Testis (tissue), 2 donors: ENCODE measurements around the gene TMEM107.

Experiments used
- CTCF ChIP-seq, 3 experiments: fragments of 450-650 bp in 2 of 3; fragments of 200-600 bp in 1 of 3; sonication (generic) in 1 of 3; IDR thresholded peaks; one replicate each; pipeline ENCODE4 v1.5.1; 2016 to 2019; ENCODE audit warnings: antibody characterized with exemption in 3 of 3, mild to moderate bottlenecking in 2 of 3, moderate library complexity in 1 of 3
- POLR2A ChIP-seq: fragments of 450-650 bp; IDR thresholded peaks from one replicate; pipeline ENCODE4 v1.6.1; 2017; ENCODE audit warnings: antibody characterized with exemption, mild to moderate bottlenecking, moderate library complexity

DNA sequence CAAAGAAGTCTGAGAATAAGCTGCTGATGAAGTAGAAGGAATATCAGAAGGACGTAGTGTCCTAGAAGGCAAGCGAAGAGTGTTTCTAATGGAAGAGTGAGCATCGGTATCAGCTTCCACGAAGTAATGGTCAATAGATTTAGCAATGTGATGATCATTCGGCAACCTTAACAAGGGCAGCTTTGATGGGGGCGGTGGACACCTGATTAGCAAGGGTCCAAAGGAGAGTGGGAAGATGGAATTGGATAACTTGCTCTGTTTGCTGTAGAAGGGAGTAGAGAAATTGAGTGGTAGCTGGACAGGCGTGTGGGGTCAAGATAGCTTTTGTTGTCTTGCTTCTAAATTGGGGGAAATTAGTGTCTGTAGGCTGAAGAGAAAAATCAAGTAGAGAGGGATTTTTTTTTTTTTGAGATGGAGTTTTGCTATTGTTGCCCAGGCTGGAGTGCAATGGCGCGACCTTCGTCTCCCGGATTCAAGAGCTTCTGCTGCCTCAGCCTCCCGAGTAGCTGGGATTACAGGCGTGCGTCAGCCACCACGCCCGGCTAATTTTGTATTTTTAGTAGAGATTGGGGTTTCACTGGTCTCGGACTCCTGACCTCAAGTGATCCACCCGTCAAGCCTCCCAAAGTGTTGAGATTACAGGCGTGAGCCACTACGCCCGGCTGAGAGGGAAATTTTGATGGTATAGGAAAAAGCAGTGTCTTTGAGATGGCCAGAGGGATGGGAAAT lies 38.4 kb downstream of the TMEM107 start:
- TF ChIP-seq POLR2A = no peak
- no peak for TF ChIP-seq CTCF (IDR thresholded peaks at IDR 0.05)
